ENCODE data around the gene PITPNC1.

The PITPNC1 gene

GRCh38 chr17:67613961-67614360 is 236.9 kb downstream of the PITPNC1 start:
- no peak for TF ChIP-seq CTCF (IDR thresholded peaks at IDR 0.05; ENCODE audit: extremely low read depth, insufficient read depth, missing control alignments)
- DNase-seq (ENCODE audit: low spot score), result no peak
- in situ Hi-C loops (cut with MboI; ENCODE audit: low pct_unique_long_range_greater_than_20kb, low sequenced_read_pairs, unreplicated experiment), result no loop called here

- no peak for DNase-seq (ENCODE audit: low spot score)
- in situ Hi-C loops (cut with MboI; ENCODE audit: low pct_unique_long_range_greater_than_20kb, low sequenced_read_pairs, unreplicated experiment), result no loop called here
- no peak for TF ChIP-seq CTCF (IDR thresholded peaks at IDR 0.05; ENCODE audit: extremely low read depth, insufficient read depth, missing control alignments)
Measured at GRCh38 chr17:67615011-67615561, 238.0 kb downstream of the PITPNC1 start.

DNA sequence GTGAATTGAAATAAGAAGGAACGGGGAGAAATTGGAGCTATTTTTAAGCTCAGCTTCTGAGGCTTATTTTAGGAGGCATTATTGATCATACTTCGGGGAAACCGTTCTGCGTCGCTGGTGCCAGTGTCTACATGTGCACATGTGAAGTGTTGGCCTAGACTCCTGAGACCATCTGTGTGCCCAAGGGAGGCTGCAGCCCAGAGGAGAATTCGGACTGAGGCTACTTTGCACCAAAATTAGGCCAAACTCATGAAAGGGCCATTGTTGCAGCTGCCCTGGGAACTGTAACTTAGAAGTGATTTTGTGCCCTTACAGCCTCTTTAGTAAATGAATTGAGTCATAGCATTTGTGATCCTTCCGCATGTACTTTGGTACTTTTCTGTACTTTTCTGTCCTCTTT is 238.7 kb downstream of the PITPNC1 start:
- TF ChIP-seq CTCF (IDR thresholded peaks at IDR 0.05; ENCODE audit: extremely low read depth, insufficient read depth, missing control alignments), result no peak
- DNase-seq (ENCODE audit: low spot score), result no peak
- in situ Hi-C loops (cut with MboI; ENCODE audit: low pct_unique_long_range_greater_than_20kb, low sequenced_read_pairs, unreplicated experiment), result no loop called here

- no peak for DNase-seq (ENCODE audit: low spot score)
- in situ Hi-C loops (cut with MboI; ENCODE audit: low pct_unique_long_range_greater_than_20kb, low sequenced_read_pairs, unreplicated experiment), result no loop called here
- no peak for TF ChIP-seq CTCF (IDR thresholded peaks at IDR 0.05; ENCODE audit: extremely low read depth, insufficient read depth, missing control alignments)
Measured at GRCh38 chr17:67617304-67617899, 240.3 kb downstream of the PITPNC1 start.

DNA sequence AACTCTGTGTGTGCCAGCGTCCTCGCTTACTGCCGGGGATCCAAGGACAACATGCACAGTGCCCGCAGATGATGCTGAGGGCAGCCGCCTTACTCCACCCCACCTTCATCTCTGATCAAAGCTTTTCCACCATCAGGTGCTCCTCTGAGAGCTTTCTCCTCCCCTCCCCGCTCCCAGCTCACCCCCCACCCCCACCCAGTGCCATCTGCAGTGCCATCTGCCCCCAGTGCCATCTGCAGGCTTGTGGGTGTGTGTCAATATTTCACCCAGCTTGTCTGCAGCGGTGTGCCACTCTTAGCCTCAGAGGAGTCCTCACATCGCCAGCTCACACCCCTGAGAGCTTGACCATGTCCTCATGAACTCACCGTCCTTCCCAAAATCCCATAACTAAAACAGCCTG is 242.5 kb downstream of the PITPNC1 start:
- in situ Hi-C loops (cut with MboI; ENCODE audit: low pct_unique_long_range_greater_than_20kb, low sequenced_read_pairs, unreplicated experiment), result no loop called here
- no peak for TF ChIP-seq CTCF (IDR thresholded peaks at IDR 0.05; ENCODE audit: extremely low read depth, insufficient read depth, missing control alignments)
- DNase-seq (ENCODE audit: low spot score), result no peak

GRCh38 chr17:67620088-67620487 is 243.0 kb downstream of the PITPNC1 start:
- in situ Hi-C loops (cut with MboI; ENCODE audit: low pct_unique_long_range_greater_than_20kb, low sequenced_read_pairs, unreplicated experiment), result no loop called here
- no peak for DNase-seq (ENCODE audit: low spot score)
- no peak for TF ChIP-seq CTCF (IDR thresholded peaks at IDR 0.05; ENCODE audit: extremely low read depth, insufficient read depth, missing control alignments)
